Suppressor macrophage treated with lipopolysaccharide for 4 hours (primary cell): ENCODE results near the gene MGP.

Experiments used
- DNase-seq: peaks from one replicate; pipeline ENCODE4 v3.0.0-alpha.2; 2020

Gene MGP

GRCh38 chr12:14854586-14855183, 31.0 kb downstream of the MGP start:
- DNase-seq, result no peak

DNA sequence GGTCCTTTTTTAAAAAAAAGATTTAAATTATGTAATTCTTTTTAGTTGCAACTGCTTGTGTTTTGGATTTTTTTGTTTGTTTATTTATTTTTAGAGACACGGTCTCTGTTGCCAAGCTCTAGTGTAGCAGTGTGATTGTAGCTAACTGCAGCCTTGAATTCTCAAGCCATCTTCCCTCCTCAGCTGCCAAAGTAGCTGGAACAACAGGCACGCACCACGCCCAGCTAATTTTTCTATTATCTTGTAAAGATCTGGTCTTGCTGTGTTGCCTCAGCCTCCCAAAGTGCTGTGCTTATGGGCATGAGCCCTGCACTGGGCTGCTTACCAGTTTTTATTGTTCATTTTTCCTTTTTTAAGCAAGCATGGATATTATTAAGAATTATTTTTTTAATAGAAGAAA, 31.7 kb downstream of the MGP start:
- no peak for DNase-seq

- DNase-seq, result no peak
Observed at GRCh38 chr12:14852880-14853279, 32.8 kb downstream of the MGP start.

DNA sequence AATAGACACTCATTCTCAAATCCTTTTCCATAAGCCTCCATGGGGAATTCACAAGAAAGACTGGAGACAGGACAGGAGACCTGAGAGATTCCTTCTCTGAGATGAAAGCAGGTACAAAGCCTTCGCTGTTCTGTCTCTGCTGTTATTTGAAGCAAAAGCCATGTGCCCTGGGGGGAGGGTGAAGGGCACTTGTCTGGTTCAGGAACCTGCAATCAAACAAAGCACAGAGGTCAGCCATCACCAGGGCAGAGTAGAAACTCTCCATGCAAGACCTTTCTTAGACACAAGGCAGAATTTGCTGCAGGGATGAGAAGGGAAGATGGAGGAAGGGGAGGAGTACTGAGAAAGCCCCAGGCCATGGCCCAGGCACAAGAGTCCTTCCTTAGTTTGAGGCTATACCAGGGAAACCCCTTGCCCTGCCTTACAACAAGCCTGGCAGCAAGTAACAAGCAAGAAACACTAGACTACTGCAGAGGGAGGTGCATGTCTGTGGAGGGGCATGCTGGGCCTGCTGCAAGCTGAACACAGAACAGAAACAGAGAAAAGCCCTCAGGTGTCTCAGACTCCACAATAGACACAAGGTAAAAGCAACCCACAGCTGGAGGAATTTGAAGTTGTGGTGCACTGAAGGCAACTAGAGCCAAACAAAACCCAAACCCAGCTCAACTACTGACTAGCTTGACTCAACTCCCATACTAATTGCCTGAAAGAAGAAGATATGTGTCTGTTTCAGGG, 34.6 kb downstream of the MGP start:
- no peak for DNase-seq

- DNase-seq, result no peak
Observed at GRCh38 chr12:14849661-14850060, 36.0 kb downstream of the MGP start.

DNA sequence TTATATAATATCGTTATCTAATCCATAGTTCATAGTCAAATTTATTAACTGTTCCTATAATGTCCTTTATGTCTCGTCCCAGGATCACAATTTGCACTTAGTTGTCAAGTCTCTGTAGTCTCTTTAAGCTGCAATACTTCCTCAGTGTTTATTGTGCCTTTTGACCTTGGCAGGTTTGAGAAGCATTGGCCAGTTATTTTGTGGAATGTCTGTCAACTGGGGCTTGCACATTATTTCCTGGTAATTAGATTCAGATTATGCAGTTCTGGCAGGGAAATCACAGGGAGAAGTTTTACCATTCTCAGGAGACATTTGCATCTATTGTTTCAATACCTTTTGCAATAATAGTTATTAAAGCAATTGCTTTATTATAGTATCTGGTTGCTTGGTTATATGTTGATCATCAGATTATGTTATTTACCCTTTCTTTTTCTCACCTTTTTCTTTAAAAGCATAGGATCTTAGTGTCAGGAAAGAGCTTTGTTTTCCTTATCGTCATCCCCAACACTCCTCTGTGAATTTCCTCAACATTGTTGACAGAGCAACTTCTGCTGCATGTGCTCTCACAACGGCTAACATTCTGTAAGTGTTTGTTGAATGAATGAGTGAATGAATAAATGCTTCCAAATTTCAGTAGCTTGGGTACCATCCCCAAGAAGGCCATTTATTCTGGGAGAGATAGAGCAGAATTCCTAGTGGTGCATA, 38.6 kb downstream of the MGP start:
- DNase-seq, result no peak

- peak; percentile 62 for DNase-seq
Observed at GRCh38 chr12:14846042-14846587, 39.5 kb downstream of the MGP start.

DNA sequence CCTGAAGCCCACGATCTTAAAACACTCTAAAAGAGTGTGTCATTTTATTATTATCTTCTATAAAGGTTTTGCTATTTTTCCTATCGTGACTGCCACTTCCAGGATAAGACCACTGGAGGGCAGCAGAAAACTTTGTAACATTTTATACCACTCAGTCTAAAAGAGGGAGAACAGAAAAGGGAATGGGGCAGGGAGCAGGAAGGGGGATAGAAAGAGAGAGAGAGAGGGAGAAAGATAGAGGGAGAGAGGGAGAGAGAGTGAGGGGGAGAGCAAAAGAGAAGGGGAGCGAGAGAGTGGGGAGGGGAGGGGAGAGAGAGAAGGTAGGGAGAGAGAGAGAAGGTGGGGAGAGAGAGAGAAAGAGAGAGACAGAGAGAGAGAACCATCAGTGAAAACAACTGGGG, 40.3 kb downstream of the MGP start:
- peak; percentile 69 for DNase-seq

GRCh38 chr12:14844401-14844800, 41.3 kb downstream of the MGP start:
- no peak for DNase-seq

DNA sequence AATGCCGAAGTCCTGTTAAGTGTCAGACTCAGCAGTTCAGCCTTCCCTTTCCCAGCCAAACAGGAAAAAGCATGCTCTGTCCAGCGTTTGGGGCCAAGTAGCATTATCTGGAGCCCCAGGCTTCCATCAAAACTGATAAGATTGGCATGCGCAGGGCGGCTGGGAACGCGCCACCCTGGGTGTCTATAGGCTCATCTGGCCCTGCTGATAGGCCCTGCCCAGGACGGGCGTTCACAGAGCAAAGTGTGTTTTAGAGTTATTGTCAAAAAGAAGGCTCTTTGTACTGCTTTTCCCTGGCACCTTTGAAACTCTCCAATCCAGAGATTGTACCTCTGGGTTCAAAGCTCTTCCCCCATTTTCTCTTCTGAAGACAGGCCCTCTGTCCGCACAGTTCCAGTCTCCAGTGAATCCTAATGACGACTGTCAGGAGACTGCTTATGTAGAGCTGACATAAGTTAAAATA, 42.2 kb downstream of the MGP start, which contains the start of gene ART4:
Gene ART4, minus strand, starts transcription at position 102 of the 463 bp plus-strand sequence. CDS start 413 bp downstream, outside the sequence.
- no peak for DNase-seq

DNA sequence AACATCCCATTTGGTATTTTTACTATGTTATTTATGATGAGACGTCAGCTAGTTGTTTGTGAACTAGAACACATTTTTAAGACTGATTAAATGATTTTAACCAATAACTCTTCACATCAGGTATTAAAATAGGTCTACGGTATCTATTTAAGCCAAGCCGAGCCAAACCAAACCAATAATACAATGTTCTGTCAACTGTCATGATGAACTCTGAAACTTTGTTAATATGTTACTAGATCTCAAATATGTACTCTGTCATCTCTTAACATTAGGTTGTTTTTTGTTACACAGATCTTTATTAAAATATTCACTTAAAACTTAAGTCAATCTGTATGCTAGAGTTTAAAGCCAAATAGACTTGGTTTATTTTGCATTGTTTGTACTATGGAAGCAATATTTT, 43.3 kb downstream of the MGP start:
- no peak for DNase-seq

GRCh38 chr12:14841761-14842160, 43.9 kb downstream of the MGP start:
- no peak for DNase-seq

GRCh38 chr12:14840616-14841015, 45.0 kb downstream of the MGP start:
- DNase-seq, result no peak

GRCh38 chr12:14839262-14839661, 46.4 kb downstream of the MGP start:
- DNase-seq, result no peak

DNA sequence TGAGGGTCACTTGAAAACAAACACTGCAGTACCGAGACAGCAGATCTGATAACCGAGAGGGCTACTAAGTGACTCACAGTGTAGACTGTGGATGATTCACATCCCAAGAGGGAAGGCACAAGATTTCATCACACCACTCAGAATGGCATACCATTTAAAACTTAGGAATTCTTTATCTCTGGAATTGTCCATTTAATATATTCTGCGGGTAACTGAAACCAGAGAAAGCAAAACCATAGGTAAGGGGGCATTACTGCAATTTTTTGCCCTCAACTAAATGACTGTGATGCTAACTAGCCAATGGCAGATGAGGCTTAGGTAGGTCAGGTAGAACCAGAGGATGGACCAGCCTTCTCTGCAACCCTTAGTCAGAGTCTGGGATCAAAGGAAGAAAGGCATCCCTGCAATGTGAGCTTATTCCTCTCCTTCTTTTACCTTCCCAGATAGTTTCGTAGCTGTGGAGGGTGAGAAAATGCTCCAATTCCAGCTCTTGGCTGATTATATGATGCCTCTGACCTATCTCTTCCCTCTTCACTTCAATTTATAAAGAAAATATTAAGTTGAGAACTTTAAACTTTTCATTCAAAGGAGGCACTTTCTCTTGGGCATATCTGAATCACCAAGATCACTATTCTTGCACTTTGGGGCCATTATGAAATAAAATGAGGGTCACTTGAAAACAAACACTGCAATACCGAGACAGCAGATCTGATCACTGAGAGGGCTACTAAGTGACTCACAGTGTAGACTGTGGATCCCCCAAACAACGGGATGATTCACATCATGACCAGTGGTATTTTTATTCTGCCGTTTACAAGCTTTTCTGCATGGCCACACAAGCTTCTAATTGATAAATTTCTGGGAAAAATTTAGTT, 49.1 kb downstream of the MGP start:
- peak; percentile 63 for DNase-seq

DNA sequence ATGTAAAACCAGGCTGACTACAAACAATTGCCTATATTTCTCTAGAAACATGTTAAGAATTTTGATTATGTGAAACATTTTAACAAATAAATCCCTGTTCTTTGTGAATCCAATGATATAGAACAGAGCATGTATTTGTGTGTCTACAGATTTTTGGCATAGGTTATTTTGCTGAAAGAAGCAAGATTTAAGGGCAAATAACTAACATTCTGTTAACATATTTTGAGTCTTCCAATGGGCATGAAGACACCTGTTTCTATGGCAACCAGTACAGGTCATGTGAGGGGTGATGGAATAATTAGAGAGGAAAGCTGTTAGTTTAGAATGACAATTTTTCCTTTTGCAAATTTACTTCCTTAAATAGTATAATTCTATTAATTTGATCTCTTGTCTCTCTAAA, 51.1 kb downstream of the MGP start:
- DNase-seq, result no peak

- no peak for DNase-seq
Observed at GRCh38 chr12:14833952-14834351, 51.7 kb downstream of the MGP start.

DNA sequence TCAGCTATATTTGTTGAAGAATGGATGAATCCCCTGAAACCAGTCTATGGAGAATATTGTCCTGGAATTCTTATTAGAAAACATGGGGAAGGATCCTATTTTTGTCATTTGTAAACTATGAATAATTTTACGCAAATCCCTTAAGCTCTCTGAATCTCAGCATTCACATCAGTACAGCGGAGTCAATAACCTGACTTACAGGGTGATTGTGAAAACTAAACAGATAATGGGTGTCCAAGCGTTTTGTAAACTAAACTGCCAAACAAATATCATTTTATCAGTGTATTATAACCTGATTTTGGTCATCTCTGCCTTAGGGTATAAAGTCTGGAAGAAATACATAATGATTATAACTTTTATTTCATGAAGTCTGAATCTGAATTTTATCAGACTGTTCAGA, 52.3 kb downstream of the MGP start:
- no peak for DNase-seq
